A549 (cell line): ENCODE results near the gene ABCC6. TPM values are rescaled to one million over a fixed set of nuclear protein-coding genes. Genes with fewer than 3 reads are reported as not detected.

Experiments
- ATAC-seq, 2 experiments: fragments of 200-7000 bp in 1 of 2; fragments of >200 bp in 1 of 2; cut with Nextera tagmentation in 1 of 2; cut with Tn5 transposase in 1 of 2; 3 replicates each; pipeline versions ENCODE4 v1.8.0 to v1.9.1; 2018 to 2020; ENCODE audit warnings: mild to moderate bottlenecking in 1 of 2, moderate library complexity in 1 of 2
- CTCF ChIA-PET: fragments of 300-600 bp; sonication (Branson Sonifier 250); formaldehyde crosslinking; extraction: SDS; loops from one replicate; lab custom pipeline; 2021; ENCODE audit warnings: antibody characterized with exemption, inconsistent platforms; lab: Yijun Ruan, JAX
- POLR2A ChIA-PET: fragments of 350-600 bp; formaldehyde crosslinking; extraction: SDS; loops from one replicate; lab custom pipeline; 2021; ENCODE audit warnings: antibody characterized with exemption, inconsistent platforms; lab: Yijun Ruan, JAX
- DNase-seq, 2 experiments: peaks; one replicate each; pipeline versions ENCODE4 v3.0.0 to v3.0.0-alpha.2; 2011 to 2016; ENCODE audit warnings: low read depth in 1 of 2, low spot score in 1 of 2
- FAIRE-seq: peaks from 2 replicates; lab custom pipeline; 2011; peaks lifted over from hg19 to GRCh38; lab: Jason Lieb, UNC
- H3K27ac ChIP-seq, 2 experiments: fragments of >200 bp; sonication (Bioruptor Twin); formaldehyde crosslinking; 3 replicates each; pipeline ENCODE4 v1.5.1; 2016 to 2017
- H3K4me1 ChIP-seq: fragments of >200 bp; sonication (Bioruptor Twin); formaldehyde crosslinking; 3 replicates; pipeline ENCODE4 v1.6.1; 2016
- H3K4me2 ChIP-seq: fragments of >200 bp; sonication (Bioruptor Twin); formaldehyde crosslinking; 3 replicates; pipeline ENCODE4 v1.6.1; 2016
- H3K4me3 ChIP-seq: fragments of >200 bp; sonication (Bioruptor Twin); formaldehyde crosslinking; 3 replicates; pipeline ENCODE4 v1.5.1; 2016
- H3K9me3 ChIP-seq: fragments of >200 bp; sonication (Bioruptor Twin); formaldehyde crosslinking; 3 replicates; pipeline ENCODE4 v1.6.1; 2016
- BHLHE40 ChIP-seq: IDR thresholded peaks from 2 replicates; pipeline ENCODE4 v1.6.1; 2012; ENCODE audit warnings: low read depth, low read length, inconsistent platforms
- CHD4 ChIP-seq: fragments of 200-600 bp; sonication (generic); IDR thresholded peaks from 2 replicates; pipeline ENCODE4 v1.6.1; 2016; ENCODE audit warnings: antibody characterized with exemption, mild to moderate bottlenecking, borderline replicate concordance
- FOSB ChIP-seq: fragments of 250-450 bp; sonication (Bioruptor Pico); IDR thresholded peaks from 2 replicates; pipeline ENCODE4 v1.5.0; 2020; ENCODE audit warnings: mild to moderate bottlenecking, moderate library complexity
- FOSL2 ChIP-seq, 2 experiments: fragments of 450-650 bp in 1 of 2; fragments of >200 bp in 1 of 2; sonication (Bioruptor Twin) in 1 of 2; formaldehyde crosslinking; IDR thresholded peaks; 2 replicates each; pipeline versions ENCODE4 v1.5.0 to v1.6.1; 2016 to 2020; ENCODE audit warnings: mild to moderate bottlenecking in 1 of 2, moderate library complexity in 1 of 2
- GATA3 ChIP-seq: IDR thresholded peaks from 2 replicates; pipeline ENCODE4 v1.6.1; 2012; ENCODE audit warnings: borderline replicate concordance
- HEYL ChIP-seq: fragments of 250-450 bp; sonication (Bioruptor Pico); IDR thresholded peaks from 2 replicates; pipeline ENCODE4 v1.8.0; 2021; ENCODE audit warnings: mild to moderate bottlenecking, moderate library complexity
- HOXB13 ChIP-seq: fragments of 250-450 bp; sonication (Bioruptor Pico); IDR thresholded peaks from 2 replicates; pipeline ENCODE4 v1.5.0; 2020; ENCODE audit warnings: low read depth, mild to moderate bottlenecking, moderate library complexity
- HOXB5 ChIP-seq: fragments of 250-450 bp; sonication (Bioruptor Pico); IDR thresholded peaks from 2 replicates; pipeline ENCODE4 v1.5.0; 2020; ENCODE audit warnings: mild to moderate bottlenecking, moderate library complexity
- JUNB ChIP-seq: fragments of >200 bp; sonication (Bioruptor Twin); formaldehyde crosslinking; IDR thresholded peaks from 2 replicates; pipeline ENCODE4 v1.6.1; 2016
- KDM1A ChIP-seq: fragments of 200-600 bp; sonication (generic); IDR thresholded peaks from 2 replicates; pipeline ENCODE4 v1.6.1; 2016; ENCODE audit warnings: low read depth, mild to moderate bottlenecking
- KDM5A ChIP-seq: fragments of 200-600 bp; sonication (generic); IDR thresholded peaks from 2 replicates; pipeline ENCODE4 v1.6.1; 2016; ENCODE audit warnings: antibody characterized with exemption, mild to moderate bottlenecking
- MAFK ChIP-seq: fragments of 450-650 bp; IDR thresholded peaks from 2 replicates; pipeline ENCODE4 v1.6.1; 2014; ENCODE audit not compliant: partially characterized antibody
- MYC ChIP-seq: IDR thresholded peaks from 2 replicates; pipeline ENCODE4 v1.6.1; 2012; ENCODE audit warnings: mild to moderate bottlenecking, inconsistent platforms, low read length, improper control_type of control experiment, borderline replicate concordance
- NFE2L2 ChIP-seq: fragments of 150-350 bp; conservative IDR thresholded peaks from 2 replicates; pipeline ENCODE4 v1.6.1; 2014; ENCODE audit warnings: low read length
- RAD21 ChIP-seq, 2 experiments: fragments of >200 bp in 1 of 2; sonication (Bioruptor Twin) in 1 of 2; formaldehyde crosslinking in 1 of 2; IDR thresholded peaks in 1 of 2; conservative IDR thresholded peaks in 1 of 2; 2 replicates in 1 of 2; 3 replicates in 1 of 2; pipeline ENCODE4 v1.6.1; 2012 to 2018; ENCODE audit warnings: inconsistent platforms in 1 of 2
- RARB ChIP-seq: fragments of 250-450 bp; sonication (Bioruptor Pico); IDR thresholded peaks from 2 replicates; pipeline ENCODE4 v1.8.0; 2021; ENCODE audit warnings: mild to moderate bottlenecking, moderate library complexity
- RFX5 ChIP-seq: fragments of 450-650 bp; IDR thresholded peaks from 2 replicates; pipeline ENCODE4 v1.7.1; 2014; ENCODE audit warnings: antibody characterized with exemption, mild to moderate bottlenecking, moderate library complexity
- SMC3 ChIP-seq: fragments of >200 bp; sonication (Bioruptor Twin); formaldehyde crosslinking; IDR thresholded peaks from 3 replicates; pipeline ENCODE4 v1.6.1; 2018; ENCODE audit warnings: inconsistent platforms
- SREBF2 ChIP-seq: fragments of 450-650 bp; IDR thresholded peaks from 2 replicates; pipeline ENCODE4 v1.6.1; 2014; ENCODE audit warnings: mild to moderate bottlenecking, moderate library complexity
- ZC3H11A ChIP-seq: fragments of 450-650 bp; IDR thresholded peaks from 2 replicates; pipeline ENCODE4 v1.6.1; 2014; ENCODE audit warnings: antibody characterized with exemption, mild to moderate bottlenecking
- ZSCAN20 ChIP-seq: fragments of 250-450 bp; sonication (Bioruptor Pico); IDR thresholded peaks from 2 replicates; pipeline ENCODE4 v1.8.0; 2022; ENCODE audit warnings: mild to moderate bottlenecking, moderate library complexity
- WGBS: methylation state at CpG from one replicate; pipeline ENCODE4 v1.1.6; 2017; ENCODE audit errors: missing lambda C conversion rate; 5-methylcytosine and 5-hydroxymethylcytosine counted together
- polyA plus RNA-seq, 4 experiments: library from polyadenylated mRNA; depleted of rRNA in 3 of 4; stranded (reverse); fragments of >200 nt; fragmentation: RNase III in 1 of 4; extraction: RNeasy Plus Mini Kit Qiagen cat#74134 plus additional on column Dnase treatment in 1 of 4; gene quantifications; 2 replicates in 3 of 4; 3 replicates in 1 of 4; pipeline ENCODE4 v1.2.3, GENCODE V29; 2011 to 2017
- TF ChIP-seq, protein P1 (sequence below): fragments of 150-350 bp; IDR thresholded peaks from 2 replicates; pipeline ENCODE4 v1.6.1; 2014; ENCODE audit warnings: low read depth, mild to moderate bottlenecking, low read length
- TF ChIP-seq, protein P2 (sequence below): fragments of 250-450 bp; sonication (Bioruptor Pico); IDR thresholded peaks from 2 replicates; pipeline ENCODE4 v1.5.0; 2020; ENCODE audit warnings: low read depth, mild to moderate bottlenecking, moderate library complexity
- TF ChIP-seq, protein P3 (sequence below): fragments of 450-650 bp; IDR thresholded peaks from 2 replicates; pipeline ENCODE4 v1.6.1; 2014; ENCODE audit warnings: antibody characterized with exemption
- TF ChIP-seq, protein P4 (sequence below): IDR thresholded peaks from 2 replicates; pipeline ENCODE4 v1.6.1; 2012; ENCODE audit warnings: low read depth, borderline replicate concordance

Gene ABCC6
- polyA plus RNA-seq, 2 of the 4 experiments (the other 2 are of a cell fraction): 3.6 to 5.0 TPM

DNA sequence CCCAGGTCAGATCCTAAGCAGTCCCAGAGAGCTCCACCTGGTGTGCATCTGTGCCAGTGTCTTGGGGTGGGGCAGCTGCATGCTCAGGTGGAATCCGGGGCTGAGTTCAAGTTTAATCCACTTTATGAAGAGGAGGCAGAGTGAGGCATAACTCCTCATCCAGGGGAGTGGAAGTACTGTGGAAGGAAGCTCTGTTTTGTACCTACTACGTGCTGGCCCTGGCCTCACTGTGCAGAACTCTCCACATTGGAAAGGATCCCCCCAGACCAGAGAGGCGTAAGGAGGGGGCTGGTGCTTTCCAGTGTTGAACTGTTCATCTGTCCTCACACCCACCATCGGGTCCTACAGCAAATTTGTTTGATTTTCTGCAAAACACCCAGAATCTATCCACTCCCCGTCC, 78.0 kb downstream of the ABCC6 start:
- no peak overlapping the region for H3K4me2 ChIP-seq
- TF ChIP-seq SREBF2 (no peak), MYC (no peak), RAD21 (conservative IDR thresholded peaks at IDR 0.05 in 1 of 2, IDR thresholded peaks at IDR 0.05 in 1 of 2) (no peak), NFE2L2 (no peak), KDM5A (no peak), ZSCAN20 (CRISPR knock-in tag) (no peak), HEYL (CRISPR knock-in tag) (no peak), HOXB5 (CRISPR knock-in tag) (no peak), FOSB (CRISPR knock-in tag) (no peak), KDM1A (no peak), MAFK (no peak), RARB (CRISPR knock-in tag) (no peak), HOXB13 (no peak), ZC3H11A (no peak), BHLHE40 (no peak)
- TF ChIP-seq, protein P1, sequence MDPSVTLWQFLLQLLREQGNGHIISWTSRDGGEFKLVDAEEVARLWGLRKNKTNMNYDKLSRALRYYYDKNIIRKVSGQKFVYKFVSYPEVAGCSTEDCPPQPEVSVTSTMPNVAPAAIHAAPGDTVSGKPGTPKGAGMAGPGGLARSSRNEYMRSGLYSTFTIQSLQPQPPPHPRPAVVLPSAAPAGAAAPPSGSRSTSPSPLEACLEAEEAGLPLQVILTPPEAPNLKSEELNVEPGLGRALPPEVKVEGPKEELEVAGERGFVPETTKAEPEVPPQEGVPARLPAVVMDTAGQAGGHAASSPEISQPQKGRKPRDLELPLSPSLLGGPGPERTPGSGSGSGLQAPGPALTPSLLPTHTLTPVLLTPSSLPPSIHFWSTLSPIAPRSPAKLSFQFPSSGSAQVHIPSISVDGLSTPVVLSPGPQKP: no peak
- TF ChIP-seq, protein P2, sequence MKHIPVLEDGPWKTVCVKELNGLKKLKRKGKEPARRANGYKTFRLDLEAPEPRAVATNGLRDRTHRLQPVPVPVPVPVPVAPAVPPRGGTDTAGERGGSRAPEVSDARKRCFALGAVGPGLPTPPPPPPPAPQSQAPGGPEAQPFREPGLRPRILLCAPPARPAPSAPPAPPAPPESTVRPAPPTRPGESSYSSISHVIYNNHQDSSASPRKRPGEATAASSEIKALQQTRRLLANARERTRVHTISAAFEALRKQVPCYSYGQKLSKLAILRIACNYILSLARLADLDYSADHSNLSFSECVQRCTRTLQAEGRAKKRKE (CRISPR knock-in tag): no peak
- no peak for DNase-seq
- no peaks in the 10 kb centered on the region for H3K9me3 ChIP-seq
- no peak for FAIRE-seq
- ChIA-PET CTCF (interaction anchor here (0.6 to 1.0 kb wide), 4 partner anchors 271 to 367 kb away, joined by 3 to 4 read pairs (median 3); no protein-coding TSS in a partner anchor), POLR2A (interaction anchor here (0.6 kb wide), 1 partner anchor 400 kb away, joined by 5 read pairs; no protein-coding TSS in a partner anchor)
- H3K4me3 ChIP-seq: no peak overlapping the region
- ATAC-seq: peak in 1 of 2 experiments; percentile 9; a peak in 1 of 6 replicates
- H3K27ac ChIP-seq: no peak overlapping the region
- 92% methylated on average over 5 of the region's 5 CpGs for whole genome bisulfite sequencing
- H3K4me1 ChIP-seq: peaks cover 11% of the 10 kb centered on the region; the same call in 2 of the 3 replicates

DNA sequence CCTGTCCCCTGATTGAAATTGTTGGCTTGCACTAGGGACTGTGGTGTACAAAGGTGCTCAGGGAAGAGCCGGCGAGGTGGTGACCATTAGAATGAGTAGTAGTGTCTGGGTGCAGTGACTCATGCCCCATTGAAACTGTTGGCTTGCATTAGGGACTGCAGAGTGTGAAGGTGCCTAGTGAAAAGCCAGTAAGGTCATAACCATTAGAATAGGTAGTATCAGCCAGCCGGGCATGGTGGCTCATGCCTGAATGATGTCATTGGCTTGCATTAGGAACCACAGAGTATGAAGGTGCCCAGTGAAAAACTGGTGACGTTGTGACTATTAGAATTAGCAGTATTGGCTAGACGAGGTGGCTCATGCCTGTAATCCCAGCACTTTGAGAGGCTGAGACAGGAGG, 78.9 kb downstream of the ABCC6 start:
- ATAC-seq: 0 out of 6 replicates have a peak, but pooled peaks of 1 of the 2 experiments have one; percentile 4

DNA sequence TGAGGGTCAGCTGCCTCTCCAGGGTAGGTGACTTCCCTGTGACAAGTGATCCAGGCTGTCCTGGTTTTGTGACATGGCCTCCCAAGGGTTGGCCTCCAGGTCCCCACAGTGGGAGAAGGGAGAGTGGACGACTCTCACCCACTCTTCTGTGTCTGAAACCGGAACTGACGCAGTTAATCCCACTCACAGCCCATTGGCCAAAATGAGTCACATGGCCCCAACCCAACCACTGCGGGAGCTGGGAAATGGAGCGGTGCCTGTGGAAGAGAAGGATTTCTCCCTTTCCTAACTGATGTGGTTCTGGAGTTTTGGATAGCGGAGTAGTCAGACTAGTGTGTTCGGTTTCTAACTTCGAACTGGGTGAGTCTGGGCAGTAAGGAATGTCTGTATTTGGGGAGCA, 79.4 kb downstream of the ABCC6 start:
- ChIA-PET CTCF (interaction anchor here (1.0 to 2.5 kb wide), 4 partner anchors 38 to 373 kb away, joined by 3 to 7 read pairs (median 4); no protein-coding TSS in a partner anchor), POLR2A (no interaction called here)
- DNase-seq: no peak
- peaks cover 11% of the 10 kb centered on the region; the same call in 2 of the 3 replicates for H3K4me1 ChIP-seq
- no peak overlapping the region for H3K4me2 ChIP-seq
- peak overlapping the region in 1 of 2 experiments; percentile 5; a peak in 1 of 6 replicates for H3K27ac ChIP-seq
- H3K9me3 ChIP-seq: no peaks in the 10 kb centered on the region
- 88% methylated on average over 8 of the region's 8 CpGs for WGBS
- no peak overlapping the region for H3K4me3 ChIP-seq
- FAIRE-seq: no peak
- peak in 1 of 2 experiments; percentile 4; a peak in 1 of 6 replicates for ATAC-seq
- TF ChIP-seq RFX5 (no peak), SMC3 (no peak), GATA3 (no peak), FOSB (CRISPR knock-in tag) (no peak), CHD4 (no peak), BHLHE40 (no peak)
- TF ChIP-seq, protein P2 (CRISPR knock-in tag): no peak
- TF ChIP-seq, protein P3, sequence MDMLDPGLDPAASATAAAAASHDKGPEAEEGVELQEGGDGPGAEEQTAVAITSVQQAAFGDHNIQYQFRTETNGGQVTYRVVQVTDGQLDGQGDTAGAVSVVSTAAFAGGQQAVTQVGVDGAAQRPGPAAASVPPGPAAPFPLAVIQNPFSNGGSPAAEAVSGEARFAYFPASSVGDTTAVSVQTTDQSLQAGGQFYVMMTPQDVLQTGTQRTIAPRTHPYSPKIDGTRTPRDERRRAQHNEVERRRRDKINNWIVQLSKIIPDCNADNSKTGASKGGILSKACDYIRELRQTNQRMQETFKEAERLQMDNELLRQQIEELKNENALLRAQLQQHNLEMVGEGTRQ: peak; percentile 64; the same call in 1 of the 2 replicates
- TF ChIP-seq, protein P4, sequence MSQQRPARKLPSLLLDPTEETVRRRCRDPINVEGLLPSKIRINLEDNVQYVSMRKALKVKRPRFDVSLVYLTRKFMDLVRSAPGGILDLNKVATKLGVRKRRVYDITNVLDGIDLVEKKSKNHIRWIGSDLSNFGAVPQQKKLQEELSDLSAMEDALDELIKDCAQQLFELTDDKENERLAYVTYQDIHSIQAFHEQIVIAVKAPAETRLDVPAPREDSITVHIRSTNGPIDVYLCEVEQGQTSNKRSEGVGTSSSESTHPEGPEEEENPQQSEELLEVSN: no peak

More for the DNA sequence above, 78.9 kb downstream of the ABCC6 start:
- CTCF ChIA-PET: interaction anchor here (1.6 to 2.5 kb wide), 2 partner anchors 367 to 374 kb away, joined by 3 to 7 read pairs; no protein-coding TSS in a partner anchor
- FAIRE-seq (no peak), DNase-seq (no peak)
- Histone ChIP-seq H3K4me3 (no peak overlapping the region), H3K9me3 (no peaks in the 10 kb centered on the region), H3K4me2 (no peak overlapping the region), H3K4me1 (peaks cover 11% of the 10 kb centered on the region; the same call in 2 of the 3 replicates), H3K27ac (no peak overlapping the region; a peak in 1 of 6 replicates)
- WGBS: 76% methylated on average over 5 of the region's 5 CpGs
- TF ChIP-seq JUNB (no peak), FOSL2 (IDR thresholded peaks at IDR 0.05) (no peak), FOSL2 (CRISPR knock-in tag; IDR thresholded peaks at IDR 0.05) (peak; percentile 15; the same call in 1 of the 2 replicates)
- POLR2A ChIA-PET: no interaction called here
